ENCODE results near the gene SELENOS.

SELENOS gene

DNA sequence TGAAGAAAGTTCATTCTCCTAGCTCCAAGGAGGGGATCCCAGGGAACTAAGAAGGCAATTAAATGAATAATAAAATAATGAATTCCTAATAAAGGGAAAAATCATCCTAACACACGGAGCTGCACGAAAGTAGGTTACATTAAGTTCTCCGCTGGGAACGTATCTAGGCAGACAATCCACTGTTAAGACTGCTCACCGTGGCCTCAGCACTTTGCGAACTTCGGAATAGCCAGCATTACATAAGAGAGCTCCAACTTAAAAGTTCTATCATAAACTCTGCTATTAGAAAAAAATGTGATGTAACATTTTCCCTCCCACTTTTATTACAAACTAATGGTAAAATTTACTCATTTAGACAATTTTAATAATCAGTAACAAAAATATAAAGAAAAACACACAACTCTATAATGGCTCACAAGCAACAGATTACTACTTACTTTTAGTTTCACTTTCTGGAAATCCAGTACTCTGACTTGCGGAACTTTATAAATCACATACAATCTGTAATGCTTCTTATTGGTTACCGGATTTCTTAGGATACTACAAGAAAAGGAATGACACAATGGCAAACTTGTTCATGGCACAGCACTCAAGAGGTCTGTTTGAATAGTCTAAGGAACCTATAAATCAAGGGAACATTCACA, 9.3 kb upstream of the SELENOS start:
- Histone ChIP-seq H3K36me3 (ENCODE audit: insufficient read depth, insufficient read length, low read length) (peaks cover 93% of the 10 kb centered on the region), H3K27me3 (ENCODE audit: insufficient read depth, insufficient read length) (no peaks in the 10 kb centered on the region), H3K9ac (ENCODE audit: insufficient read length, low read depth) (no peak overlapping the region), H3K9me3 (ENCODE audit: insufficient read depth, low read length) (no peaks in the 10 kb centered on the region), H3K4me1 (ENCODE audit: insufficient read depth, insufficient read length) (no peaks in the 10 kb centered on the region), H3K4me3 (ENCODE audit: insufficient read length, low read depth) (no peak overlapping the region)
- no peak for DNase-seq (ENCODE audit: low read depth, low spot score)
- TF ChIP-seq SUZ12 (IDR thresholded peaks at IDR 0.05; ENCODE audit: extremely low read depth, insufficient read depth, insufficient read length) (no peak), YY1 (IDR thresholded peaks at IDR 0.05; ENCODE audit: insufficient read depth, insufficient read length) (no peak), ZNF274 (IDR thresholded peaks at IDR 0.05; ENCODE audit: low read depth, low read length) (no peak)

DNA sequence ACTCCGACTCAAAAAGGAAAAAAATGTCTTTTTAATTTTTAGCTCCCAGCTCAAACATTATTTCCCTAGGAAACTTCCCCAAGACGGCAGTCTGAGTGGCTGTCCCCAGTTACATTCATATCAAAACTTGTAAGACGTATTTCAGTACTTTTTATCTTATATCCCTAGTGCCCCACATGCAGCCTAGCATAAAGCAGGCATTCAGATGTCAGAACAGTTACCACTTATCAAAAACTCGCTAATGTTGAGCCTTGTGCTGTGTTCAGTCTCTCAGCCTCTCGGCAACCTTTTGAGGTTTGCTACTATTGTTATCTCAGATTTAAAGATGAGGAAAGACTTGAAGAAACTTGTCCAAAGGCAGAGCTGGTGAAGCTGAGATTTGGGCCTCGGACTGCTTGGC, 6.6 kb upstream of the SELENOS start:
- TF ChIP-seq ZNF274 (IDR thresholded peaks at IDR 0.05; ENCODE audit: low read depth, low read length) = no peak
- TF ChIP-seq SUZ12 (IDR thresholded peaks at IDR 0.05; ENCODE audit: extremely low read depth, insufficient read depth, insufficient read length) = no peak
- no peak for TF ChIP-seq YY1 (IDR thresholded peaks at IDR 0.05; ENCODE audit: insufficient read depth, insufficient read length)
- peaks cover 90% of the 10 kb centered on the region for H3K36me3 ChIP-seq (ENCODE audit: insufficient read depth, insufficient read length, low read length)

DNA sequence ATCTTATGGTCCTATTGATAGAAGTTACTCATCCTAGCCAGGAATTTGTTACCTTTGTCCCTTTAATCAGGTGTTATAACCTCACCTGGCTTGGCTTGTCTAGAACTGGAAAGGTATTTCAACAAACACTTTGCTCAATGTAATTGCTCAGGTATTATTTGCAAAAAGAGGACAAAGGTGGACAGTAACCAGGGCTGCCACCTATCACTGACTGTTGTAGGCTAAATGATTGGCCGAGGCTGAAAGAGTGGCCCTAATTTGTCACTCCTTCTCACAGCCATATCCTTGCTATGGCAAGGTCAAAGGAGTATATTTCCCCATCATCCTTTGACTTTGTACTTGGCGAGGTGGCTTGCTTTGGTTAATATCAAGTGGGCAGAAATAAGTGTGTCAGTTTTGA, 2.7 kb upstream of the SELENOS start:
- Histone ChIP-seq H3K27me3 (ENCODE audit: insufficient read depth, insufficient read length) (no peaks in the 10 kb centered on the region), H3K4me1 (ENCODE audit: insufficient read depth, insufficient read length) (no peaks in the 10 kb centered on the region), H3K9me3 (ENCODE audit: insufficient read depth, low read length) (no peaks in the 10 kb centered on the region), H3K9ac (ENCODE audit: insufficient read length, low read depth) (no peak overlapping the region), H3K36me3 (ENCODE audit: insufficient read depth, insufficient read length, low read length) (peaks cover 66% of the 10 kb centered on the region), H3K4me3 (ENCODE audit: insufficient read length, low read depth) (no peak overlapping the region)
- no peak for DNase-seq (ENCODE audit: low read depth, low spot score)
- TF ChIP-seq SUZ12 (IDR thresholded peaks at IDR 0.05; ENCODE audit: extremely low read depth, insufficient read depth, insufficient read length) = no peak
- TF ChIP-seq ZNF274 (IDR thresholded peaks at IDR 0.05; ENCODE audit: low read depth, low read length) = no peak
- TF ChIP-seq YY1 (IDR thresholded peaks at IDR 0.05; ENCODE audit: insufficient read depth, insufficient read length) = no peak

More for the DNA sequence above, 6.6 kb upstream of the SELENOS start:
- H3K4me3 ChIP-seq (ENCODE audit: insufficient read length, low read depth) = no peak overlapping the region
- no peak overlapping the region for H3K9ac ChIP-seq (ENCODE audit: insufficient read length, low read depth)
- no peaks in the 10 kb centered on the region for H3K27me3 ChIP-seq (ENCODE audit: insufficient read depth, insufficient read length)
- DNase-seq (ENCODE audit: low read depth, low spot score) = no peak
- no peaks in the 10 kb centered on the region for H3K9me3 ChIP-seq (ENCODE audit: insufficient read depth, low read length)
- no peaks in the 10 kb centered on the region for H3K4me1 ChIP-seq (ENCODE audit: insufficient read depth, insufficient read length)

DNA sequence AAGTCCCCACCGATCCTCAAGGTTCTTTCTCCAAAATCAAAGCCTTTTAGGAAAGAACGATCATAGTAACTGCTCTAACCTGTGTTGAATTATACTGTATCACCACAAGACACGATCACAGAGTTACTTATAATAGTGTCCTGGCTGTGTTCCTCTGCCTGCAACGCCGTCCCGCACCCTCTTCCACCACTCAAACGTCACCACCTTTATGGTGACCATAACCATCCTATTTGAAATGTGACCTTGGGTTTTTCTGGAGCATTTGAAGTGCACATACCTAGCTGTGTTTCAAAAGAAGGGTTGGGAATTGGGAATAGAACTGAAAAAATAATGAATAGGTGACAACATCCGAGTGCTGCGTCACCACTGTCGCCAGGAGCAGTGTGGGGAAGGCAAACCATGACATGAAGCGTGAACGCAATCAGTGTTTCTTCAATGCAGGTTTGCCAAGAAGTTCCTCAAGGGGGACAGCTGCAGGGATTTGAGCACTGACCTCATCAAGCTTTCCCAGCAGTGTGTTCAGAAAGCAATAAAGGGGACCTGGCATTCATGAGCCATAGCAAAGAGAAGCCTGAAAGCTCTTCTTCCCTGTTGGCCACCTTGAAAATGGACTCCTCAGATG, 769 bp upstream of the SELENOS start:
- Histone ChIP-seq H3K4me1 (ENCODE audit: insufficient read depth, insufficient read length) (no peaks in the 10 kb centered on the region), H3K4me3 (ENCODE audit: insufficient read length, low read depth) (peak overlapping the region; percentile 95), H3K9ac (ENCODE audit: insufficient read length, low read depth) (no peak overlapping the region), H3K9me3 (ENCODE audit: insufficient read depth, low read length) (no peaks in the 10 kb centered on the region), H3K27me3 (ENCODE audit: insufficient read depth, insufficient read length) (no peaks in the 10 kb centered on the region), H3K36me3 (ENCODE audit: insufficient read depth, insufficient read length, low read length) (peaks cover 67% of the 10 kb centered on the region)
- no peak for DNase-seq (ENCODE audit: low read depth, low spot score)
- no peak for TF ChIP-seq ZNF274 (IDR thresholded peaks at IDR 0.05; ENCODE audit: low read depth, low read length)
- no peak for TF ChIP-seq YY1 (IDR thresholded peaks at IDR 0.05; ENCODE audit: insufficient read depth, insufficient read length)
- TF ChIP-seq SUZ12 (IDR thresholded peaks at IDR 0.05; ENCODE audit: extremely low read depth, insufficient read depth, insufficient read length) = no peak

DNA sequence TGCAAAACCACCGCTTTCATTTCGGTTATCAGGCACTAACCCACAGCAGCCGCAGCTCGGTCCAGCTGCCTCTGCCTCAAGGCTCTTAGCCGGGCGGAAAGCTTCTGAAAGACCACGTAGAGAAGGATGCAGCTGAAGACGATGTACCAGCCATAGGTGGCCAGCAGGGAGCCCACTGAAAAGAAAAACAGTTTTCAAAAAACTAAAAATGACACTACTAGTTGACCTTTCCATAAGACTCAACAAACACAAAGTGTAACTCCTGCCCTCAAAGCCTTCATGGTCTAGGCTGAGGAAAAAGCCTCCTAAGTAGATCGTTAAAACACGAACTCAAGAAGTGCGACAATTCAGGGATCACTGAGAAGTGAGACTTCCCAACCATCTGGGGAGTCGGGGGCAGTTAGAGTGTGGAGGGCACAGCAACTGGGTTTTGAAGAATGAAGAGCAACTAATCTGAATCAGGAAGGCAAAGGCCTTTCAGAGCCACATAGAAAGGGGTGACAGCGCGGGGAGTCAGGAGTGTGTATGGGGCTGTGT, 716 bp downstream of the SELENOS start:
- Histone ChIP-seq H3K36me3 (ENCODE audit: insufficient read depth, insufficient read length, low read length) (peaks cover 67% of the 10 kb centered on the region), H3K9me3 (ENCODE audit: insufficient read depth, low read length) (no peaks in the 10 kb centered on the region), H3K4me3 (ENCODE audit: insufficient read length, low read depth) (peak overlapping the region; percentile 95), H3K27me3 (ENCODE audit: insufficient read depth, insufficient read length) (no peaks in the 10 kb centered on the region), H3K9ac (ENCODE audit: insufficient read length, low read depth) (peak overlapping the region; percentile 94), H3K4me1 (ENCODE audit: insufficient read depth, insufficient read length) (no peaks in the 10 kb centered on the region)
- TF ChIP-seq ZNF274 (IDR thresholded peaks at IDR 0.05; ENCODE audit: low read depth, low read length) = no peak
- TF ChIP-seq SUZ12 (IDR thresholded peaks at IDR 0.05; ENCODE audit: extremely low read depth, insufficient read depth, insufficient read length) = no peak
- no peak for TF ChIP-seq YY1 (IDR thresholded peaks at IDR 0.05; ENCODE audit: insufficient read depth, insufficient read length)
- no peak for DNase-seq (ENCODE audit: low read depth, low spot score)

DNA sequence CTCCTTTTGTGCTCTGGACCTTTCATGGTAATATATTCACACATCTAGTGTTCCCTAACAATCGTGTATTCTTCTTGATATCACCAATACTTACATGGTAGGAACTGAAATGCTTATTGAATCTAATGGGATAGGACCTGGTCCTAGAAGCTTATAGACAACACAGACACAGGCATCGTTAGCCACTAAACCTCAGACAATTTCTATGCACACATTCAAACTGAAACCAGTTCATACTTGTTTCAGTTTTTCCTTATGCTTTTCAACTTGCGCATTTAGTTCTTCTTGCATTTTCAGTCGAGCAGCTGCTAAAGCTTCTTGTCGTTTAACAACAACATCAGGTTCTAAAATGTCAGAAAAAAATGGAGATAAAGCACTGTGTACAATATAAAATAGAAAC, 2.3 kb downstream of the SELENOS start:
- Histone ChIP-seq H3K9me3 (ENCODE audit: insufficient read depth, low read length) (no peaks in the 10 kb centered on the region), H3K36me3 (ENCODE audit: insufficient read depth, insufficient read length, low read length) (peaks cover 69% of the 10 kb centered on the region), H3K4me1 (ENCODE audit: insufficient read depth, insufficient read length) (no peaks in the 10 kb centered on the region), H3K27me3 (ENCODE audit: insufficient read depth, insufficient read length) (no peaks in the 10 kb centered on the region), H3K9ac (ENCODE audit: insufficient read length, low read depth) (no peak overlapping the region), H3K4me3 (ENCODE audit: insufficient read length, low read depth) (no peak overlapping the region)
- no peak for DNase-seq (ENCODE audit: low read depth, low spot score)
- TF ChIP-seq YY1 (IDR thresholded peaks at IDR 0.05; ENCODE audit: insufficient read depth, insufficient read length) (no peak), ZNF274 (IDR thresholded peaks at IDR 0.05; ENCODE audit: low read depth, low read length) (no peak), SUZ12 (IDR thresholded peaks at IDR 0.05; ENCODE audit: extremely low read depth, insufficient read depth, insufficient read length) (no peak)

DNA sequence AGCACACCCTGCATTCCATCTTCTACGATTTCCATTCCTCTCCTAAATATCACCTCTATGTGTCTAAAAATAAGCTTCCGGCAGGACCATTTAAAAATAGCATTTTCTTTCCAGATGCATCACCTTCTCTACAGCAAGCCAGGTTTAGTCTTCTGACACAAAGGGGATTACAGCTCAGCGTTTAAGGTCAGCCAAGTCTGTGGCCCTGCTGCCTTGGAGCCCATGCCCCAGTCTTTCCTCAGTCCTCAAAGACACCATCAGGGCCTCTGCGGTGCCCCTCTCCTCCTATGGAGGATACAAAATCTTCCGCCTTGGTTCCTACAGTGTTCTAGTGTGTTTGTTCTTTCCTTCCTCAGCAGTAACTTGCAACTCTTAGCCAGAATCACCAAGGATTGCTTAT, 3.8 kb downstream of the SELENOS start:
- H3K4me1 ChIP-seq (ENCODE audit: insufficient read depth, insufficient read length) = no peaks in the 10 kb centered on the region
- H3K9me3 ChIP-seq (ENCODE audit: insufficient read depth, low read length) = no peaks in the 10 kb centered on the region
- peaks cover 76% of the 10 kb centered on the region for H3K36me3 ChIP-seq (ENCODE audit: insufficient read depth, insufficient read length, low read length)
- TF ChIP-seq YY1 (IDR thresholded peaks at IDR 0.05; ENCODE audit: insufficient read depth, insufficient read length) (no peak), SUZ12 (IDR thresholded peaks at IDR 0.05; ENCODE audit: extremely low read depth, insufficient read depth, insufficient read length) (no peak), ZNF274 (IDR thresholded peaks at IDR 0.05; ENCODE audit: low read depth, low read length) (no peak)
- no peak overlapping the region for H3K9ac ChIP-seq (ENCODE audit: insufficient read length, low read depth)
- no peak for DNase-seq (ENCODE audit: low read depth, low spot score)
- no peaks in the 10 kb centered on the region for H3K27me3 ChIP-seq (ENCODE audit: insufficient read depth, insufficient read length)
- no peak overlapping the region for H3K4me3 ChIP-seq (ENCODE audit: insufficient read length, low read depth)

Data from NT2/D1 (cell line).